ENCODE measurements around the gene LRCH1. TPM values are rescaled to one million over a fixed set of nuclear protein-coding genes. Genes with fewer than 3 reads are reported as not detected.
"Not testable (repeated sequence)": the region's sequence is repeated elsewhere in the genome, so short reads cannot be mapped to it uniquely, and the experiment has no call there.

LRCH1 gene
- total RNA-seq, 1 donor from 2014 or later = 21.4 TPM

DNA sequence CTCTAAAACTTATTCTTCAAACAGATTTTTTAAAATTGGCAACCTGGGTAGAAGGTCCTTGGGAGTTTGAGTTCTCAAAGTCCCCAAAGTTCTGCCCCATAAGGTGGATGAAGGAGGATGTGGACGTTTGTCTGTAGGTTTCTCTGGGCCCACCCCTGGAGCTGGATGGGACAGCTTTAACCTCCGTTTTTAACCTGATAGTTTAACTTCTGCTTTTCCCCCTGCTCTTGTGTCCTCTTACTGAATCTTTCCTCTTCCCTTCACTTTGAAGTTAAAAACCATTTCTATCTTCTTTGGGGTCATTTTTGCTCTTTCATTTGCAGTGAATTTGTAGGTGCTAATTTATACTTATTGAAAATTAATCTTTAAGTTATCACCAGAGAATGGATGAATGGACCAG, 164.9 kb downstream of the LRCH1 start:
- no peak for DNase-seq

DNA sequence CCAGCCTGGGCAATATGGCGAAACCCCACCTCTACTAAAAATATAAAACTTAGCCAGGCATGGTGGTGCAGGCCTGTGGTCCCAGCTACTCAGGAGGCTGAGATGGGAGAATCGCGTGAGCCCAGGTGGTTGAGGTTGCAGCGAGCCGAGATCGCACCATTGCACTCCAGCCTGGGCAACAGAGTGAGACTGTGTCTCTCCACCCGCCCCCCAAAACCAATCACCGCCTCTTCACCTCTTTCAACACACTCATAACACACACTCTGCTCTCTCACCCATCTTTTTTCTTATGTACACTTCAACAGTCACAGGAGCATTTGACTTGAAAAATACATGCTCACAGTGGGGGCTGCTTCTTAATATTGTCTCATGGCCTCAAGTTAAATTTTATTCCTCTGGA, 167.2 kb downstream of the LRCH1 start:
- no peak for DNase-seq

DNA sequence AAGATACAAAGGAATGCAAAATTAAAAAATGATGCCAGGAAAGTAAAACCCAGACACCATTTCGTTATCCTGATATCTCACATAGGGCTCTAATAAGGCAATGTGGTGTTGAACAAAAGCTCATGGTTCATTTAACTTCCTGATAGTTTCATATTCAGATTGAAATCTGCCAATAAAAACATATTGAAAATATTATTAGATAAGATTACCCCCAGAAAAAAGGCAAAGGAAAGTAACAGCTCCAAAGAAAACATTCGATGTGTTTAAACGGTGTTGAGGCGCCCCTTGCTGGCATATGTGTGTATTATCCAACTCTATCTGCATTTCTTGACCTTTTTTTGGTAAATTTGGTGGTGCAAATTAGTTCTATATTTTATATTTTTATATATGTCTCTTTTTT, 168.1 kb downstream of the LRCH1 start:
- DNase-seq = no peak

DNA sequence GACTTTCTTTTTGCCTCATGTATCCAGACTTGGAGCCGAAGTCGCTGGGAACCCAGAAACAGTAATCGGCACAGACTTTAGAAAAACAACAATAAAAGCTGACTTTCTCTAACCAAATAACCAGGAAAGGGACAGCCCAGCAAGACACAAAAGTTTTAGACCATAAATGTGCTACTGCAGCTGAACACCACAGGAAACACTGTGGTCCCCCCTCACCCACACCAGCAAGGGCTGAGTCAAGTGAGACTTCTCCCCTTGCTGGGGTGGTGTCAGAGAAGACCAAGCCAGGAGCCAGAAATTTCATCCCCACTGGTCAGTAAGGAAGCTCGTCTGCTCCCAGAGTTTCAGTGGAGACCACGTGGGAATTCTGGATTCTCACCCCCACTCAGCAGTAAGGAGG, 173.4 kb downstream of the LRCH1 start:
- DNase-seq = no peak

DNA sequence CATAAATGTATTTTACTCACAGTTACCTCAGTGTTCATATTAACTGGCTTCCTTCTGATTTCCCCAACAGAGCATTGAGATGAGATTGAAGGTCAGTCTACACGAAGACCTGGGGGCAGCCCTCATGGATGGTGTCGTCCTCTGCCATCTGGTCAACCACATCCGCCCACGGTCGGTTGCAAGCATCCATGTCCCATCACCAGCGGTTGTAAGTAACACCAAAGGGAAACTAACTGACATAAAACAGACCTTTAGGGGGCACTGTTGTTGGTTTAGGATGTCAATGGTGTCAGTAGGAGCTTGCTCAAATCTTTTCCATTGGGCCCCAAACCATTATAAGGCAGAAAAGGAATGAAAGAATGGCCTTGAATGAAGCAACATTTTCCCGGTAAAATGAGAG, 175.8 kb downstream of the LRCH1 start:
- no peak for DNase-seq

DNA sequence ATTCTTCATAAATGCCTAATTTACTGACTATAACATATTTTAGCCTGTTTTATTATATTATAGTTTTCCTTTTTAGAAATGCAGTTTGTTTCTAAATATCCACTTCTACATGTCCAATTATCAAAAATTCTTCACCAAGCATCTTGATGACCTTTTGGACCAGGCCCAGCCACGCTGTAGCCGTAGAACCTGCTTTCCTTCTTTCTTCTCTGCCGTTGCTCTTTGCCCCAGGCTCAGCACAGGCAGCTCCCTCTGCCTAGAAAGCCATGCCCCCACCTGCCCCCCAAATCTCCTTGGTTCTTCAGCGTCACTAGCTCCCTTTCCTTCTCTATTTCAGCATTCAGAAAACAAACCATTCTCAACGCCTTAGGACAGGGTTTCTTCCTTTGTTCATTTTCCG, 178.6 kb downstream of the LRCH1 start:
- DNase-seq = no peak

DNA sequence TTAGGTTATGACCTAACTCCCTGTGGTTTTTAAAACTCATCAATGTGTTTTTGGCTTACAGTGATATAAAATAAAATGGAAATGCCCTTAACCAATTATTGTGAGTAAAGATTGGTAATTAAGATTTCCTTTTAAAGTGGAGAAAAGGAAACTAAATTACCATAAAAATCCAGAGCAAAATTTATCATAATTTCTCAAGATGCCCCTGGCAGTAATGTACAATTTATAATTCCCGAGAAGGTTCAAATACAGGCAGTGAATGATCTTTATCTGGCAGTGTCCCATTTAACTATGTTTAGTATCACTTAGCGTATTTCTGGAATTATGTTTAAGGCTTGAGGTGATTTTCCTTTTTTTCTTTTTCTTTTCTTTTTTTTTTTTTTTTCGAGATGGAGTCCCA, 182.5 kb downstream of the LRCH1 start:
- no peak for DNase-seq

DNA sequence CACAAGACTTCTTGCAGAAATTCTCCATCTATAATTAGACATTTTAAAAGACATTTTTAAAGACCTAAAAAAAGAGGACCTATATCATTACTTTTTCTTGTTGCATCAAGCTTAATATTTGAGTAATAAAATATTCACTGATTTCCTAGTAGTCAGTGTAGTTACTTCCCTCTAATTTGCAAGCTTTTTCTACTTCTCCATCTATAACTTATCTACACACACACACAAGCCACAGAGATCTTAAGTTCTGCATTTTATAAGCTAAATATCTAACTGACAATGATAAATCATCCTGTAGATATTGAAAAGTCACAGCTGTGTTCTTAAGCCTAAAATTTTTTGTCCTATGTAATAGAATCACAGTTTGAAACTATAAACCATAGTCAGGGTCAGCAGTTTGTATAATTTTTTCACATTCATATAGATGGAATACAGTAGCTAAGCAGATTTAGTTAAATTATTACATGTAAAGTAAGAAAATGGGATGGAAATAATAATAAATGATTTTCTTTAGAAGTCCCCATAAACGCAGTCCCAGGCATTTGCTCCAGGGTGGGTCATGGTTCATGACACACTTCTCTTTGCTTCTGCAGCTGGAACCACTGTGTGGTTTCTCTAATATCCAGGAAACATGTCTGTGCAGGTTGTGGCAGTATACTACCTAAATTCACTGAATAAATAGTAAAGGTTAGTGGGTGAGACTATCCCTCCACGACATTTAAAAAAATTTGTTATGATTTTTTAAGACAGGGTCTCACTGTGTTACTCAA, 183.8 kb downstream of the LRCH1 start:
- DNase-seq = no peak

DNA sequence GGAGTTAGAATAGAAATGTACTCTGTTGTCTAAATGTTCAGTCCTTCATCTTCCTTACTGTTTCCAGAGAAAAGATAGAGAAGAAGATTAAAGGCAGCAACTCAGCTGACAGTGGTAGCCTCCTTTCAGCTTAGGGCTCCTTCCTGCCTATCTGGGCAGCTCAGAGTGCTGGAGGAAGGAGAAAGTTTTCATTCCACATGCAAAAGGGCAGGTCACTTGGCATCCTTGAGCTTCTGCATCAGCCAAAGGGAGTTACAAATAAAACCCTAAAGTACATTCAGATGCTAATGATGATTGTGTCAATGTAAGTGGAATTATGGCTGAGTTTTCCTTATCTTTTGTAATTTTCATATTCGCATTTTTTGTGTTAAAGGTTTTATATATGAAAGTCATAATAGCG, 185.1 kb downstream of the LRCH1 start:
- DNase-seq = no peak

DNA sequence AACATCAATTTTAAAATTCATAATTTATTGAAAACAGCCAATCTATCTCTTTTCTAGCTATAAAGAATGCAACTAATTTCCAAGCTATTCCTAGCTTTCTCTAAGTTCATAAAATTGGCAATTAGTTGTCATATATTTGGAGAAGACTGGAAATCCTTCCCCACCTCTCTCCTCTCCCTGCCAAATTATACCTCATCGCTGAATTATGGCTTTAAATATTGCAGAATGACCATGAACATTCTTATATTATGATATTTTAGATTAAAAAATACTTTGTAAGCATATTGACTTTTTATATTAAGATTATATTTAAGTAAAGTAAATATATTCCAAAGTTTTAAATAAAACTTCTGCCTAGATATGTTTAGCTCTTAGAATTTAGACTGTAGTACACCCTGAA, 185.8 kb downstream of the LRCH1 start:
- no peak for DNase-seq

DNA sequence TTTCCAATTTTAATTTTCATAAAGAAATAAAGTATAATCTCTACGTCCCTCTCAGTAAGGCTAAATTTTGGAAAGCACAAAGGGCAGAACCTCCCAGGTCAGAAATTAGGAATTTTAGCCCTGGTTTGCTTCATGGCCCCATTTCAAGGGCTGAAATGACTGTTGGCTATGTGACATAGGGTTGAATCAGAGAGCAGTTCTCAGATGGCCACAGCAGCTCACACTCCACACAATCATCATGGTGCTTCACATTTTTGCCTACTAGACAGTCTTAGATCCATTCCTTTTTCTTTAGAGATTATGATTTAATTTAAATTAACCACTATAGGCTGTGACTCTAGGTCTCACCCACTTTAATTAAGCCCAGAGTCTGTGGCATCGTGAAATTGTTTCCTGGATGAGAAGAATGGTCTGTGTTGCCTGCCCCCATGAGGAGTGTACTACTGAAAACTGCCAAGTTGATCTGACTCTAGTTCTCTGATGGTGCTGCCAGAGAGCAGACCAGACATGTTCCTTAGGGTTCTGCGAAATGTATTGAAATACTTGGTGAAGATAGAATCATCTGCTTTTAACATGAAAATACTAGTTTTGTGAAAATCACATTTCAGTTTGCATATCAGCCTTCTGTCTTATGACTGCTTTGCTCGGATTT, 186.6 kb downstream of the LRCH1 start:
- no peak for DNase-seq

DNA sequence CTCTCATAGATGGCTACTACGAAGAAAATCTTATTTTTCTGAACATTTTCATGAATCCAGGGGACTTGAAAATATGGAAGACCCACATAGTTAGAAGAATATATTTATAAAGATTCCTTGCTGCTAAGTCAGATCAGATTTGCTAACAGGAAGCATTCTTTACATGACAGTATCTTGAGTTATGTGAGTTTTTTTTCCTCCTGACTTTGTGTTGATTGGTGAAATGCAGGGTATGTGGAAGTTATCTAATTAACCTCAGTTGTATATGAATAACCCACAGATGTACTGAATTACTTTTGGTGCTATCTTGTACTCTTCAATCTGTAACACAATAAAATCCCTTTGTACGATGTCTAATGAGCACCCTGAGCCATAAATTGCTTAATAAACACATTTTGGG, 190.2 kb downstream of the LRCH1 start:
- no peak for DNase-seq

DNA sequence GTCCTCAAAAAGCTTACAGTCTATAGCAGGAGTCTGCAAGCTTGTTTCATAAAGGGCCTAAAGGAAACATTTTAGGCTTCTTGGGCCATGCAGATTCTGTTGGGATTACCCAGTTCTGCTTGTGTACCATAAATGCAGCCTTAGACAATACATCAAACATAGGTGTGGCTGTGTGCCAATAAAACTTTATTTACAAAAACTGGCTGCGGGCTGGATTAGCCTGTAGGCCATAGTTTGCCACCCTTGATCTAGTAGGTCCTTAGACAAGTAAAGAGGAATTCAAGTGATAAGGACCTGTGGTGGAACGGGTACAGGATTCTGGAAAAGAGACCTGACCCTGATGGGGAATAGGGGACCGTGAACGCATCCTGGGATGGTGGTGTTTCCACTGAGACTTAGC, 192.1 kb downstream of the LRCH1 start:
- no peak for DNase-seq

DNA sequence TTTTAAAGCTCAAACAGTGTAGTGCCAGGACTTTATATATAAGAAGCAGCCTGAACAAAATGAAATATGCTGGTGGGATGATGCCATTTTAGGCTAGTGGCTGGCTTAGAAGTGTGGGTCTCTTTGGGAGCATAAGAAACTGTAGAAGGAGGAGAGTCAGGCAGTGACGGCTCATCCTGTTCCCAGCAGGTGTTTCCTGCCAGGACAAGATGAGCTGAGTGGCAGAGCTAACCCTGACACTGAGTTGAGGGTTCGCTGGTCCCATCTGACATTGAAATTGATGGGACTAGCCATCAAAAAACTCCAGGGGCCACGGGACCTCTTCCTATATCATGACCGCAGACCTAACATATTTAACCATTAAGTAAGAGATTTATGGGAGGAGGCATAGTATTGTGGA, 192.7 kb downstream of the LRCH1 start:
- no peak for DNase-seq

DNA sequence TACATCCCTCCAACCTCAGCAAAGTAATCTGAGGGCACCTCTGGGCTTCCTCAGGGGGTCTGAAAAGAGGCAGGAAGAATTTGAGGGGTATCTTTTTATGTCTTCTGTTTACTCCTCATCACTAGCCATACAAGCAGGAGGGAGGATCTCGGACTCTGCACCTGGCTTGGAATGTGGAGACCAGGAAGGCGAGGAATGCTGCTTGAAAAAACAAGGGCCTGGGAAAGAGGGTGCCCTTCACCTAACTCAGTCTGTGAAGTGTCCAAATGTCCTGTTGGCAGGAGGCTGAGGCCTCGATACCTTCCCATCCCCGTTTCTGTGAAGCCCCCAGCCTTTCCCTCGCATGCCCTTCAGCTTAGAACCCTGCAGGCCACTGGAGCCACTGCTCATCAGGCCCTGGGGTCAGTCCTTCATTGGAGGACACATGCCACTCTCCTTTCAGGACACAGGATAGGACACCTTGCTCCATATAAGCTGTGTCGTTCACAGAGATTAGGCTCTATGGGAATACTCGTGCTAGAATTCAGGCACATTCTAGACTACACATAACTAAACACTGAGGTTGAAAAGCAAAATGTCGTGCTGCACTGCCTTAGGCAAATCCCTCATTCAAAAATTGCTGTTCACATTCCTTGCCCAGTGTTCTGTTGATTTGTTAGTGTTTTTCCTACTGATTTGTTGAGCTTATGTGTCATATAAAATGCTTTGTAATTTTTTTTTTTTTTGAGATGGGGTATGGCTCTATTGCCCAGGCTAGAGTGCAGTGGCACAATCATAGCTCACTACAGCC, 194.3 kb downstream of the LRCH1 start:
- no peak for DNase-seq

DNA sequence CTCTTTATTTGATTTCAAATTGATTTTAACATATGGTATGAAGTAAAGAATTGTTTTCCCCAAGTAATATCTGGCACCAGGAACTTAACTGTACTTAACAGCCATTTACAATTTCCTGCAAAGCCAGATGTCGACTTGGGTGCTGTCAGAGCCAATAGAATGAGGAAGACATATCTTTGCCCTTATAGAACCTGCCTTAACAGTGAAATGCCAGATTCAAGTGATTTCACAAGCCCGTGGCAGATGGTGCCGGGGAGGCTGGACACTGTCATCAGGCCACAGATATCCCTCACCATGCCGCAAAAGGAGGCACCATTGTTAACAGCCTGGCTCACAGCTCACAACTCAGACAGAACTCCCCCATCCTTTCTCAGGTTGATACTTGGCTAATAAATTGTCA, 195.3 kb downstream of the LRCH1 start:
- DNase-seq = no peak

DNA sequence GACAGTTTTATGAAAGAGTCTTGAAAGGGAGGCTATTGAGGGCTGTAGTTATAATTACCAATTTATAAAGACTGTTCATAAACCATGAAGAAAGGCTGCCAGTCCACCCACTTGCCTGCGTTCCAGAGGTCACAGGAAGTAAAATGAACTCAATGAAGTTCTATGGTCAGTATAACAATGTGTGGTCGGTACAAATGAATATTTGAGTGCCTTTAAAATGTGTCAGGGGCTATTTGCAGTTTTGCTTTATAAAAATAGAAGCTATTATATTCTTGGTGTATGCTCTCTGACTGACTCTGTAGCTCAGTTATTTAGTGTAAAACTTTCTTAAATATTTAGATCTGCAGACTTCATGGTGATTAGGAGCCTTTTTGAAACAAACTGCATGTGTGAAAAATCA, 197.0 kb downstream of the LRCH1 start:
- no peak for DNase-seq

DNA sequence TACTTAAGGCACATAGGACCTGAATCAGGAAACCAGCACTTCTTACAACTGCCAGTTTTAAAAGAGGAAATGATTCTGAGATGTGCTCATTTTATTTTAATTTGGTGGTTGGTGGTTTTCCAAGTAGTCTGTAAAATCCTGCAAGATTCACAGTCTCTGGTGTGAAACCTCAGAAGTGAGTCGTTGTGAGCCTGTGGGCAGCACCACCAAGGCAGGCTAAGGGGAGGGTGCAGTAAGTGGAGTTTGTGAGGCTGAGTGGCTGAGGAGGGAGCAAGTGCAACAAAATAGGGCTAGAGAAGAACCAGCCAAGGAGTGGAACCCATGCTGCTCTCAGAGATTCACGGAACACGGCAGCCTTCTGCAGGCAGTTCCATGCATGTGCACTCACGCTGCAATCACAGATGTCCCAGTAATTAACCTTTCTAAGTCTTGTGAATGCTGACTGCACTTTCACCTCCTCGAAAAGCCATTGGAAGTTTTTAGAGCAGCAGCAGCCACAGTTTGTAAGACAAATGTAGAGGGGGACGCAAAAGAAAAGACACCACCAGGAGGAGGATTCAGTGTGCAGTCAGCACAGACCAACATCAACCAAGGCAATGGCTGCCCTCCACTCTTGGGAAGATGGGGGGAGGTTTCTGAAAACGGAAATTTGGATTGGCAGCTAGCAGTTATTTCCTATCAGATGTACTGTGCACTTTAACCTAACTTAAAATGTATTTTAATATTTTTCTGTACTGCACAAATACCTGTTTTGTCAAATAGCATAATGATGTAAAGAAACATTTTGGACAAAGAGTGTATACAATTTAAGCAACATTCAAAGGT, 199.1 kb downstream of the LRCH1 start:
- no peak for DNase-seq

DNA sequence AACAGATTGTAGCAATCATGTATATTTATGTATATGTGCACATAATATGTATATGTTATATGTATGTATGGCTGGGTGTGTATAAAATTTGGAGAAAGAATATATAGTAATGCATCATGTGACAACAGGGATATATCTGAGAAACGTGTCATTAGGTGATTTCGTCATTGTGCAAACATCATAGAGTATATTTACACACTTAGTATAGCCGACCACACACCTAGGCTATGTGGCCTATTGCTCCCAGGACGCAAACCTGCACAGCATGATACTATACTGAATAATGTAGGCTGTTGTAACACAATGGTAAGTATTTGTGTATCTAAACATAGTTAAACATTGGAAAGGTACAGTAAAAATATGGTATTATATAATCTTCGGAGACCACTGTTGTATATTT, 200.2 kb downstream of the LRCH1 start:
- DNase-seq = no peak

DNA sequence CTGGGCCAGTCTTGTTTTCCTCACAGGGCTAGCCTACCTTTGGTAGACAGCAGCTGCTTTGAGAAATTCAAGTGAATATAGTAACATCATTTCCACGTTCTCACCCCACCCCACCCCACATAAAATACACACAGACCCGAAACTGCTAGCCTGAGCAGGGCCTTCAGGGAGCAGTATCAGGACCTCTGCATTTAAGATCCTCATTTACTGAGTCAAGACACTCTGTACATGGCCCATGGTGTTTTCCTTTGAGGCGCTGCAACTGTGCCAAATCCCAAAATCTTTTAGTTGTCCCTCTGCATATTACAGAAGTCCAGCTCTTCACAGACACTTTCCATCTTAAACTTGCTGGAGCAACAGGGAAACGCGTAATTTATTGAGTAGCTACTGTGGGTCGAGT, 200.9 kb downstream of the LRCH1 start:
- DNase-seq = no peak

DNA sequence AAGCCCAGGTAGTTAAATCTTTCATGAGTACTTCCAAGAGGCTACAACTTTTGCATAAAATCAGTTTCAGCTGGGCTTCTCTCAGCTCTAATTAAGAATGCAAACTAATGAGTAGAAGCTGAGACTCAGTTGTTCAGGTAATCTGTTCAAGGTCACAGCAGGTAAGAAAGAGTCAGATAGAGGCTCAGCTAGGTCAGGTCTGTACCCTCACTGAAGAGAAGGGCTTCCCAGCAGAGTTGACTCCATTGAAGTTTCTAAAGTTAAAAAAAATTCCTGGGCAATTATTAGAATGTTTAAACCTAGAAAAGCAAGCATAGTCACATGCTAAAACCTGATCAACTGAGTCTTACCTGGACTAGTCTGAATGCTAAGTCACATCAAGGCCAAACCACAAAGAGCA, 201.8 kb downstream of the LRCH1 start:
- no peak for DNase-seq

DNA sequence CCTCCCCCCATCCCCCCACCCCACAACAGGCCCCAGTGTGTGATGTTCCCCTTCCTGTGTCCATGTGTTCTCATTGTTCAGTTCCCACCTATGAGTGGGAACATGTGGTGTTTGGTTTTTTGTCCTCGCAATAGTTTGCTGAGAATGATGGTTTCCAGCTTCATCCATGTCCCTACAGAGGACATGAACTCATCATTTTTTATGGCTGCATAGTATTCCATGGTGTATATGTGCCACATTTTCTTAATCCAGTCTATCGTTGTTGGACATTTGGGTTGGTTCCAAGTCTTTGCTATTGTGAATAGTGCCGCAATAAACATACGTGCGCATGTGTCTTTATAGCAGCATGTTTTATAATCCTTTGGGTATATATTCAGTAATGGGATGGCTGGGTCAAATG, 202.5 kb downstream of the LRCH1 start:
- not testable (repeated sequence) for DNase-seq

DNA sequence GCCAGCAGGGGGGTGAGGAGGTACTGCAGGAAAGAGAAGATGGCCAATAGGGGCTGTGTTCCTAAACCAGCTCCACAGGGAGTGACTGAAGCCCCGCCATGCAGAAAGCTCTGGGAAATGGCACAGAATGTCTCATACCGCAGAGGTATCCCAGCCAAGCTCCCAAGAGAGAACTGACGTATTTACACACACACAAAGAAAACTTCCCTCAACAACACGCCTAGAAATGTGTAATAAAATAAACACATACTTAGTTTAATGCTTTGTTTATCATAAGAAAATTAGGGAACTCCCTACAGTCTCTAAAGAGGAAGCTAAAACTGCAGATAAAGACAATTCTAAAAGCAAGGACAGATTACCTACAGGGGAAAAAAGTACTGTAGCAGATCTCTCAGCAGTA, 204.0 kb downstream of the LRCH1 start:
- no peak for DNase-seq

Data from occipital lobe (tissue), 2 donors.